GM21367 (cell line): ENCODE measurements around the gene SLC35F3.
"Not testable (repeated sequence)": the region's sequence is repeated elsewhere in the genome, so short reads cannot be mapped to it uniquely, and the experiment has no call there.

Source experiments
- ATAC-seq: cut with Tn5 transposase; IDR thresholded peaks from one replicate; pipeline ENCODE4 v1.9.1; 2021; ENCODE audit not compliant: unreplicated experiment

Gene SLC35F3

DNA sequence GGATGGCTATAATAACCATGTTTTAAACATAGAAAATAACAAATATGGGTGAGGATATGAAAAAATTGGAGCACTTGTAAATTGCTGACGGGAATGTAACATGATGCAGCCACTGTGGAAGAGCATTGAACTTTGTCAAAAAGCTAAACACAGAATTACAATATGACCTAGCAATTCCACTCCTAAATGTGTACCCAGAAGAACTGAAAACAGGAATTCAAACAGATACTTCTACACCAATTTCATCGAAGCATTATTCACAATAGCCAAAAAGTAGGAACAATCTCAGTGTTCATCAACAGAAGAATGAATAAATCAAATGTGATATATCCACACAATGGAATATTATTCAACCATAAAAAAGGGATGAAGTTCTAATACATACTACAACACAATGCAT is 436.1 kb downstream of the SLC35F3 start:
- ATAC-seq, result no peak

DNA sequence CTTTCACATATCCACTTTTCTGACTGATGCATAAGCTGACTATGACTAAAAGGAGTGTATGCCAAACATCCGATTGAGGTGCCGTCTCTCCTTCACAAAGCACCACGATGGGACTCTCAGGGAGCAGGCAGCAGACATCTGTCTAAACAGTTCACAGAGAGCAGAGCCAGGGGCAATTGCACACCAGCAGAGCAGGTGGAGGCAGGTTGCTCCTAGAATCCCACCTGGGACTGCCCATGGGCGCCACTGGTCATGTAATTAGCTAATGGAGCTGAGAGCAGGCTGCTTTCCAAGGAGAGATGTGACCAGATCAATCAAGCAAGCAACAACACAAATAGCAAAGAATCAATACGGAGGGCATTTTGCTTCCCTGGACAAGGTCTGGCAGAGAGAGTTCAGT is 438.3 kb downstream of the SLC35F3 start:
- ATAC-seq, result no peak

DNA sequence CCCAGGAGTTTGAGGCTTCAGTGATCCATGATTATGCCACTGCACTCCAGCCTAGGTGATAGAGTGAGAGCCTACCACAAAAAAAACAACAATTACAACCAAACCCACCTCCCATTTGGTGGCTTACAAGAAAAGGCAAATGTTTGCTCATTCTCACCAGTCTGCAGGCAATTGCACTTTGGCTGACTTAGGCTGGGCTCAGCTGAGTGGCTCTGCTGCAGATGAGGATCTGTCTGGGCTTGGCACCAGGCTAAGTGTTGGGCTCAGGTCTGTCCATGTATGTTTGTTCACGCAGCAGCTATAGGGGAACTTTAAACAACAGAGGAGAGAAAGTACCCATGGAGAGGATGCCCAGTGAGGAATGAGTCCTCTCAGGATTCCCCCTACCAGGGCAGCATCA is 440.8 kb downstream of the SLC35F3 start:
- no peak for ATAC-seq

DNA sequence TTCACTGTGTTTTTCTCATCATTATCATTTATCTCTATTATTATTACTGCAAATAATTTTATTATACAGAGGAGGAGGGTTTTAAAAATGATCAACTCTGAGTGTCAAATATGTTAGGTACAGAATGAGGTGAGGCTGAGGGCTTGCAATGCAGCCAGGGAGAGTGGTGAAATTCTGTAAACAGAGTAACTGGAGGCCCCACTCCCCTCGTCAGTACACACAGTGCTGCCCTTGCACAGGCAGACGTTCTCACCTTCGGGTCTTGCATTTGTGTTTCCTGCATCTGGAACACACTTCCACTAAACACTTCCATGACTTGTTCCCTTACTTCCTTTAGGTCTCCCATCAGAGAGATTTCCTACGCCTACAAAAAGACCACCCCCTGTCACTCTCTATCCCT is 444.5 kb downstream of the SLC35F3 start:
- no peak for ATAC-seq

DNA sequence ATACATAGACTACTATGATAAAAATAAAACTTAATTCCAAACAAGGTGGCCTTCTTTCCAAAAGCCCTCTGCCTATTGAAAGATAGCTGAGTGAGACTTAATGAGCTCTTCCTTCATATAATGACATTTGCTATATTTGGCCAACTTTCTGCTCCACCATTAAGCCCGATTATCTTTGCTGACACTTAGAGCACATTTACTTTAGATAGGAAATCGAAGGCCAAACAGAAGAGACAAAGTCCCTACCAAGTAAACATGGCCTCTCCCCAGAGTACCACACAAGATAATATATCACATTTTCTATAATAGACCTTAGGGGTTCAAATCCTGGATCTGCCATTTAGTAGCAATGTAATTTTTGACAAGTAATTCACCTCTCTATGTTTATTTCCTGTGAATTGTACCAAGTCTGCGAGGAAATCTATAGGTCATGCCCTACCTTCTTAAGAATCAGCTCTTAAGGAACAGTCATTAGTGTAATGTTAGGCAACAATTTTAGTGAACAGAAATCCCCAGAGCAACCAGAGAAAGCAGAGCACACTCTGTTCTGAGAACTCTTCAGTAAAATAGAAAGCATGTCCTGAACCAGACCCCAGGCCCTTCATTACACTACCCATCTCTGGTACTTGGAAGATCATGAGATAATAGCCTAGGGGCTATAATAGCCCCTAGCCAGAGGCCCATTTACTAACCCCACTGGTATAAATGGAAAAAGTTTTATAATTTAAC is 451.5 kb downstream of the SLC35F3 start:
- ATAC-seq, result no peak

DNA sequence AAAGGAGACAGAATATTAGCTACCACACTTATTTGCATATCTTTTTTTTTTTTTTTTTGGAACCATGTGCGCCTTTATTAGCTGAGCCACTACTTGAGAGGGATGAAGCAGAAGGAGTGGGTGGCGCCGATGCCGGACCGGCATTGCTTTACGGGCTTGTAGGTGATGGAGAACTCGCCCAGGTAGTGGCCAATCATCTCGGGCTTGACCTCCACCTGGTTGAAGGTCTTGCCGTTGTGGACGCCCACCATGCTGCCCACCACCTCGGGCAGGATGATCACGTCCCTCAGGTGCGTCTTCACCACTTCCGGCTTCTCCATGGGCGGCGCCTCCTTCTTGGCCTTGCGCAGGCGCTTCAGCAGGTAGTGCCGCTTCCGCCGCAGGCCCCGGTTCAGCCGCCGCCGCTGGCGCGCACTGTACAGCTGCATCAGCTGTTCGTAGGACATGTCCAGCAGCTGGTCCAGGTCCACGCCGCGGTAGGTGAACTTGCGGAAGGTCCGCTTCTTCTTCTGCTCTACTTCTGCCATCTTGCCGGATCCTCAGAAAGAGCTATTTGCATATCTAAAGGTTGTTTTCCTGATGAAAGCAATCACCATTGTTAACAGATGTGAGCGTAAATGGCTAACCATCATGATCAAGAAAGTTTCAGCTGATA is 452.3 kb downstream of the SLC35F3 start:
- ATAC-seq, result not testable (repeated sequence)

DNA sequence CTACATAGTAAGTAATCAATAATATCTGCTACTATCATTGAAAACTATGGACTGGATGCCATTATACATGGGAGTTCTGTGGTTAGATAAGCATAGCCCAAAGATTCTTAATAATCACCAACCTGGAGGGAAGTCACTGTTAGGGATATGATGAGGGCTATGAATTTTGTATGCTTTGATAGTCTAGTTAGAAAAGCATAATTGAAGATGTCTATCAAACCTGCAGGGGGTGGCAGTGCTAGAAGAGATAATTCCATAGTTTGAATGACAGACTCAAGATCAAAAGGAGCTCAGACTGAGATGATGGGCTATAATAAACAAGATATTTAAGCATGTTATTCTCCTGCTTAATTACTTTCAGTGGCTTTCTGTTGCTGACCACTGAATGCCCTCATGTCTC is 453.4 kb downstream of the SLC35F3 start:
- no peak for ATAC-seq

DNA sequence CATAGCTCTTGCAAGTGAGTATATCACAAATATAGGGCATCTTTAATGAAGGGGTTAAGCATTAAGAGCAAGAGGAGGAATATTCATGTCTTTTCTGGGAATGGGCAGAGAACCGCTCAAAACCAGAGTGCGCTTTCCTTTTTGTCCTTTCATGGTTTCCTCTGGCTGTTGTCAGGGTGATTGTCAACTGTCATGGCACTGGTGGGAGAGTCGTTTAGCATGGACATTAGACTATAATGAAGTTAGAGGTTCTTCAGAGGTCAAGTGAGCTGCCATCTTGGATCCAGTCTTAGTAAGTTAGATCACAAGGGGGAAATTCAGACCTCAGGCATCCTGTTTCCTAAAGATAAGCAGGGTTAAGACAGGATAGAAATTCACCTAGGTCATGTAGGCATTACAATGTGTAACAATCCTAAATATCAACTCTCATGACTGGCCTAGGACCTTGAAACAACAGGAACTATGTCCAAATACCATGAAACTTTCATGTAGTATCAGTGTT is 456.7 kb downstream of the SLC35F3 start:
- ATAC-seq, result no peak

DNA sequence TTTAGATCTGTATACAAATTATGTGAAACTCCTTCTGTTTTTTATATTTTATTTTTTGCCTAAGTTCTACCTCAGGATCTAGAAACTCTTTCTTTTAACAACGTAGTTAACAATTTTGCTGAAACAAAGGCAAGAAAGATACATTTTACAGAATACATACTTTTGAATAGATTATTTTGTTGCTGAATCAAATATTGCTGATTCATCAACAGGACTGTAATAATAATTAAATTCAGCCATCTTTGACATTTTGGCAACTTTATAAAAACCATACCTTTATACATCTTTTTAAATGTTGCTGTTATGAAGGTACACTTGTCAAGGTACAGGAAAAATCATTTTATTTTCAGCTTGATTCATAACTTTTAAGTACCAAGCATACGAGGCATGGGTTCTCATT is 458.1 kb downstream of the SLC35F3 start:
- no peak for ATAC-seq

DNA sequence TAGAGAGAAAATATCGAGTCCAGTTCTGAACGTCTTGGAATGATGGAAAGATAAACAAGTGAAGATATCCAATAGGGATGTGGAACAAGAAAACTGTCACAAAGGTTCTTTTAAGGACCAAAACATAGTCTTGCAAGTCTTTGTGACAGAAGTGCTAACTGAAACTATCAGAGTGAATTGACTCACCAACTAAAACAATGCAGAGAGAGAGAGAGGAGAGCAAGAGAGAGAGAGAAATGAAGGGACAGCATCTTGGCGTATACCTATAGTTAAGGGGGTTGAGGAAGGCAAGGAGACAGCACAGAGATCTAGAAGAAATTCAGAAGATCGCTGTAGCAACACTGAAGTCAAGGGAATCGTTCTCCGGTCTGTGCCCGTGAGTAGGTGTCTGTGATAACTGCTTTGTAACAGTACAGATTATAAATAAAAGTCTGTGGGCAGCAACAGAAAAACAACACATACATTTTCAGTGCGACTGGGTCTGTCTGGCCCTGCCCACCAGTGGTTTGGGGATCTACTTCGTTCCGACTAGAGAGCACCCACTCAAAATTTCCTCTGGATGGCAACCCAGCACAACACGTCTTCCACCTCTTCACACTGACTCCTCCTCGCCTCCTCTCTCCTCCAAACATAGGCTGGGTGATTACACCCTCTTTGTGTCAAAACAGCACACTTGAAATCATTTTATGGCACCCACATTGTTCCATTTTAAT is 464.0 kb downstream of the SLC35F3 start:
- ATAC-seq, result no peak

DNA sequence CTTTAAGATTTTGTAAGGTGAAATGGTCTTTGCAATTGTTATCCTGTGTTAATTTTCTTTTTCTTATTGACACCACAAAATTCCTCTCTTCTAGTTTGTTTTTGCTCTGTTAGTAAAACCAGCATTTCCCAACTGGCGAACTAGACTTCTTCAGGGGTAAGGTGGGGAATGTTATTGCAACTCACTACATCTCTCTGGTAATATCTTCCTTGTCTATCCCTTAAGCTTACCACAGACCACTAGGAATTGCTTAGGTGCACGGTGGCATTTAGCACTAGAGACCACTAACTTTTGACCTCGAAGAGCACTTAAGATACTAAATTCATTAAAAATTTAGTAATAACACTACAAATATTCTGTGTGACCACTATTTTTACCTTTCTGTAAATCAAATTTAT is 464.6 kb downstream of the SLC35F3 start:
- ATAC-seq, result no peak

DNA sequence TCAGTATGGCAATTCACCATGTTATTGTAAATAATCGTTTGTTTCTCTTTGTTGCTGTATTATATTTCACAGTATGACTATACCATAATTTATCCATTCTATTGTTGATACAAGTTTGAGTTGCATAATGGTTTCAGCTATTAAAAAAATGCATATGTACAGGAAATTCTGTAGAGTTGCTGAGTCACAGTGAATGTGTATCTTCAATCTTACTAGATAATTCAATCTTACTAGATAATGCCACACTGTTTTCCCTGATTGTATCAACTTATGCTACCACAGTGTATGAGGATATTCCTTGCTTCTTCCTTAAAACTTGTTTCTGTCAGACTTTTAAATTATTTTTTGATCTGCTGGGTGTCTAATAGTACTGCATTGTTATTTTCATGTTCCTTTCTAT is 465.3 kb downstream of the SLC35F3 start:
- ATAC-seq, result no peak

DNA sequence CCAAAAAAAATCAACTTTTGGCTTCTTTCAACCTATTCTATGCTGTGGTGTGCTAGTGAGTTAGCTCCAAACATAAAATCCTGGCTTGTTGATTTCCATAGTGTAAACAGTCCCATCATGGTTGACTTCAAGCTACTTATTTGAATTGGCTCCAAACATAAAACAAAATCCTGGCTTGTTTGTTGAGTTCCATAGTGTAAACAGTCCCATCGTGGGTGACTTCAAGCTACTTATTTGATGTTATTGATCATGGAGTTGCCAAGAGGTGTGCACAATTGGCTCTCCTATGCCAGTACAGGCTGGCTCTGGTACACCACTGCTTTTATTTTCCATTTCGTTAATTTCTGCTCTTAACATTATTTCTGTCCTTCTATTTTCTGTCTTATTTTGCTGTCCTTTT is 466.9 kb downstream of the SLC35F3 start:
- no peak for ATAC-seq

DNA sequence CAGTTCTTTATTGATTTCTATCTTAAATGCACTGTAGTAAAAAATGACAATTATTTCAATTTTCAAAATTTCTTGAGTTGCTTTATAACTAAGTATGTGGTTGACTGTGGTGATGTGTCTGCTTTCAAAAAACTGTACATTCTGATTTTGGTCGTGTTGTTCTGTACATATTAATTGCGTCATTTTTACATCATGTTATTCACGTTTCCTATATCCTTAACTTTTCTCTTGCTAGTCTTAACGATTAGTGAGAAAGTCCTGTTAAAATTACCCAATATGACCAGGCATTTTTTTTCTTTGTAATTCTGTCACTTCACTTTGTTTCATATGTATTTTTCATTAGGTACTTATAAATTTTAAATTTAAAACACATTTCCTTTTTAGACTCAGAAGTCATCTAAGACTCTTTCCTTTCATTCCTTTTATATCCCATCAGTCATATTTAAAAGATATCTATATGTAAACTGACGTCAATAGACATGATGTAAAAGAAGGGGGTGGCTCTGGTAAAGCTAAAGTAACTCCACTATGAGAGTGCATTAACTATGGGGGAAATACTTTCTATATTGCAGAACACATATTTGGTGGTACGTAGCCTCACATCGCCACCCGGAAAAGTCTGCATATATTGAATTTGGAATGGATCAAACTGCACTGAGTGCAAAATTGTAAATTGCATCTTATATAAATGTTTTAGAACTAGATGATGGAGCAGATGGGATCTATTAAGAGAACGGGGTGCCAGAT is 467.7 kb downstream of the SLC35F3 start:
- no peak for ATAC-seq

DNA sequence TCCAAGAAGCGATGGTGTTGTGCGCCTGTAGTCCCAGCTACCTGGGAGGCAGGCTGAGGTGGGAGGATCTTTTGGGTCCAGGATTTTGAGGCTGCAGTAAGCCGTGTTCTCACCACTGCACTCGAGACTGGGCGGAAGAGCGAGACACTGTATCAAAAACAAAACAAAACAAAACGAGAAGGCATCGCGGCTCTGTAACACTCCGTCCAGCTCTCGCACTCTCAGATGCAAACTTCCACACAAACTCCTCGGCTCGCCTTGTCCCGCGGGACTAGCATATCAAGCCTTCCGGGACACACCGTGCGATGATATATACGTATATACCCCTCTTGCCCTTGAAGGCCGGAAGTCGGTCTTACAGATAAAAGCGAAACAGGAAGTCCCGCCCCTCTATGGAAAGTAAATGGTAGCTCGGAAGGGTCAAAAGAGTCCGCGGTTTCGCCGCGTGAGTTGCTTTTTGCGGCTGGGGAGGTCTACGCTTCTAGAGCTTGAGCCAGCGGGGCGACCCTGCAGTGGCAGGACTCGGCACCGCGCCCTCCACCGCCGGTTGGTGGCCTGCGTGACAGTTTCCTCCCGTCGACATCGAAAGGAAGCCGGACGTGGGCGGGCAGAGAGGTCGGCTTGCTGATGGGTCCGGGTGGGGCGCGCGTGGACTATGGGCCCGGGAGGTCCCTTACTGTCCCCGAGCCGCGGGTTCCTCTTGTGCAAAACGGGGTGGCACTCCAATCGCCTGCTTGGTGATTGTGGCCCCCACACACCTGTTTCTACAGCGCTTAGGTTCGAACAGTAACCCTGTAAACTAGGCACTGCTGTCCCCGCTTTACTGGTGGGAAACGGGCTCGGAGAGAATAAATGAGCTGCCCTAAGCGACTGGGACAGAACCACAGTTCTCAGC is 468.8 kb downstream of the SLC35F3 start, which contains the start of gene COA6:
Gene COA6, plus strand, starts transcription at position 393 of the 895 bp plus-strand sequence. Its CDS starts 11 bp downstream, at position 404.
- peak; percentile 92 for ATAC-seq

DNA sequence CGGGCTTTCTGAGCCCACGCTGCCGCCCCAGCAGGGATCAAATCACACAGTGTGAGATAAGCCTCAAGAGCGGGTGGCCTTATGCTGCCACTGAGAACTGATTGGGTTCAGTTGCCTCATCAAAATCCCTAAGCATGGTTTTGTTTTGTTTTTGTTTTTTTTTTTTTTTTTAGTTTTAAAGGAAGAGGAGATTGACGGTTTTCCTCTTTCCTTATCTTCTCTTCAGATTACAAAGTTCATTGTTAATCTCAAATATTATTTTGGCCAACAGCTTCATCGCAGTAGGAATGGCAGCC is 469.4 kb downstream of the SLC35F3 start:
- ATAC-seq, result no peak
